A549 (cell line): ENCODE measurements around the gene MARCHF10.

Source experiments
- CTCF ChIP-seq: fragments of >200 bp; sonication (Bioruptor Twin); formaldehyde crosslinking; IDR thresholded peaks from 3 replicates; pipeline ENCODE4 v1.5.1; 2016
- EP300 ChIP-seq, 2 experiments: fragments of >200 bp; sonication (Bioruptor Twin); formaldehyde crosslinking; IDR thresholded peaks; 2 replicates in 1 of 2; 3 replicates in 1 of 2; pipeline ENCODE4 v1.6.1; 2016 to 2017
- GATA3 ChIP-seq: IDR thresholded peaks from 2 replicates; pipeline ENCODE4 v1.6.1; 2012; ENCODE audit warnings: borderline replicate concordance
- NFE2L2 ChIP-seq: fragments of 150-350 bp; conservative IDR thresholded peaks from 2 replicates; pipeline ENCODE4 v1.6.1; 2014; ENCODE audit warnings: low read length
- TF ChIP-seq, protein P1 (sequence below): fragments of 450-650 bp; IDR thresholded peaks from 2 replicates; pipeline ENCODE4 v1.6.1; 2014; ENCODE audit warnings: antibody characterized with exemption
- TF ChIP-seq, protein P2 (sequence below): fragments of 200-600 bp; sonication (generic); IDR thresholded peaks from 2 replicates; pipeline ENCODE4 v1.6.1; 2016; ENCODE audit warnings: antibody characterized with exemption, mild to moderate bottlenecking, moderate library complexity

GRCh38 chr17:62800585-62800984, 7.5 kb downstream of the MARCHF10 start:
- TF ChIP-seq EP300 (IDR thresholded peaks at IDR 0.05) (no peak), CTCF (no peak), NFE2L2 (0 out of 2 replicates have a peak, but pooled peaks have one; percentile 7), GATA3 (no peak)
- TF ChIP-seq, protein P1, sequence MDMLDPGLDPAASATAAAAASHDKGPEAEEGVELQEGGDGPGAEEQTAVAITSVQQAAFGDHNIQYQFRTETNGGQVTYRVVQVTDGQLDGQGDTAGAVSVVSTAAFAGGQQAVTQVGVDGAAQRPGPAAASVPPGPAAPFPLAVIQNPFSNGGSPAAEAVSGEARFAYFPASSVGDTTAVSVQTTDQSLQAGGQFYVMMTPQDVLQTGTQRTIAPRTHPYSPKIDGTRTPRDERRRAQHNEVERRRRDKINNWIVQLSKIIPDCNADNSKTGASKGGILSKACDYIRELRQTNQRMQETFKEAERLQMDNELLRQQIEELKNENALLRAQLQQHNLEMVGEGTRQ, result no peak
- TF ChIP-seq, protein P2, sequence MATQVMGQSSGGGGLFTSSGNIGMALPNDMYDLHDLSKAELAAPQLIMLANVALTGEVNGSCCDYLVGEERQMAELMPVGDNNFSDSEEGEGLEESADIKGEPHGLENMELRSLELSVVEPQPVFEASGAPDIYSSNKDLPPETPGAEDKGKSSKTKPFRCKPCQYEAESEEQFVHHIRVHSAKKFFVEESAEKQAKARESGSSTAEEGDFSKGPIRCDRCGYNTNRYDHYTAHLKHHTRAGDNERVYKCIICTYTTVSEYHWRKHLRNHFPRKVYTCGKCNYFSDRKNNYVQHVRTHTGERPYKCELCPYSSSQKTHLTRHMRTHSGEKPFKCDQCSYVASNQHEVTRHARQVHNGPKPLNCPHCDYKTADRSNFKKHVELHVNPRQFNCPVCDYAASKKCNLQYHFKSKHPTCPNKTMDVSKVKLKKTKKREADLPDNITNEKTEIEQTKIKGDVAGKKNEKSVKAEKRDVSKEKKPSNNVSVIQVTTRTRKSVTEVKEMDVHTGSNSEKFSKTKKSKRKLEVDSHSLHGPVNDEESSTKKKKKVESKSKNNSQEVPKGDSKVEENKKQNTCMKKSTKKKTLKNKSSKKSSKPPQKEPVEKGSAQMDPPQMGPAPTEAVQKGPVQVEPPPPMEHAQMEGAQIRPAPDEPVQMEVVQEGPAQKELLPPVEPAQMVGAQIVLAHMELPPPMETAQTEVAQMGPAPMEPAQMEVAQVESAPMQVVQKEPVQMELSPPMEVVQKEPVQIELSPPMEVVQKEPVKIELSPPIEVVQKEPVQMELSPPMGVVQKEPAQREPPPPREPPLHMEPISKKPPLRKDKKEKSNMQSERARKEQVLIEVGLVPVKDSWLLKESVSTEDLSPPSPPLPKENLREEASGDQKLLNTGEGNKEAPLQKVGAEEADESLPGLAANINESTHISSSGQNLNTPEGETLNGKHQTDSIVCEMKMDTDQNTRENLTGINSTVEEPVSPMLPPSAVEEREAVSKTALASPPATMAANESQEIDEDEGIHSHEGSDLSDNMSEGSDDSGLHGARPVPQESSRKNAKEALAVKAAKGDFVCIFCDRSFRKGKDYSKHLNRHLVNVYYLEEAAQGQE, result no peak
